Rectal smooth muscle tissue (tissue), 1 donor: ENCODE data around the gene DNASE1L1.

ENCODE experiments used
- H3K27ac ChIP-seq: one replicate; pipeline ENCODE4 v1.7.0; 2013; ENCODE audit warnings: low read depth, low read length, inconsistent platforms
- H3K27me3 ChIP-seq: one replicate; pipeline ENCODE4 v1.7.0; 2013; ENCODE audit warnings: low read length; ENCODE audit not compliant: control insufficient read depth, insufficient read depth
- H3K36me3 ChIP-seq: one replicate; pipeline ENCODE4 v1.7.0; 2013; ENCODE audit warnings: low read length; ENCODE audit not compliant: control insufficient read depth, insufficient read depth
- H3K4me1 ChIP-seq: one replicate; pipeline ENCODE4 v1.7.0; 2013; ENCODE audit warnings: low read length; ENCODE audit not compliant: control insufficient read depth, insufficient read depth
- H3K4me3 ChIP-seq: one replicate; pipeline ENCODE4 v1.7.0; 2013; ENCODE audit warnings: low read length
- H3K9ac ChIP-seq: one replicate; pipeline ENCODE4 v1.7.0; 2013; ENCODE audit warnings: low read length

DNASE1L1 gene

GRCh38 chrX:154443479-154443910, 34.4 kb upstream of the DNASE1L1 start:
- Histone ChIP-seq H3K27ac (peak overlapping the region; percentile 33), H3K4me1 (peaks cover 11% of the 10 kb centered on the region), H3K9ac (no peak overlapping the region), H3K27me3 (no peaks in the 10 kb centered on the region), H3K36me3 (peaks cover 15% of the 10 kb centered on the region), H3K4me3 (peak overlapping the region; percentile 35)

GRCh38 chrX:154441984-154442707, 33.1 kb upstream of the DNASE1L1 start:
- Histone ChIP-seq H3K36me3 (peaks cover 13% of the 10 kb centered on the region), H3K4me1 (peaks cover 14% of the 10 kb centered on the region), H3K27ac (no peak overlapping the region), H3K27me3 (no peaks in the 10 kb centered on the region), H3K4me3 (no peak overlapping the region), H3K9ac (no peak overlapping the region)

- no peak overlapping the region for H3K4me3 ChIP-seq
- peaks cover 14% of the 10 kb centered on the region for H3K4me1 ChIP-seq
- H3K36me3 ChIP-seq = peaks cover 8% of the 10 kb centered on the region
- no peaks in the 10 kb centered on the region for H3K27me3 ChIP-seq
- H3K9ac ChIP-seq = no peak overlapping the region
- no peak overlapping the region for H3K27ac ChIP-seq
Measured at GRCh38 chrX:154441564-154441963, 32.5 kb upstream of the DNASE1L1 start.

GRCh38 chrX:154440623-154441357, 31.7 kb upstream of the DNASE1L1 start:
- Histone ChIP-seq H3K27me3 (no peaks in the 10 kb centered on the region), H3K4me3 (no peak overlapping the region), H3K4me1 (peaks cover 14% of the 10 kb centered on the region), H3K27ac (no peak overlapping the region), H3K36me3 (peaks cover 8% of the 10 kb centered on the region), H3K9ac (no peak overlapping the region)

GRCh38 chrX:154439841-154440240, 30.8 kb upstream of the DNASE1L1 start:
- H3K4me1 ChIP-seq = peaks cover 7% of the 10 kb centered on the region
- H3K4me3 ChIP-seq = no peak overlapping the region
- no peaks in the 10 kb centered on the region for H3K27me3 ChIP-seq
- no peak overlapping the region for H3K9ac ChIP-seq
- peaks cover 8% of the 10 kb centered on the region for H3K36me3 ChIP-seq
- H3K27ac ChIP-seq = no peak overlapping the region

GRCh38 chrX:154437971-154438893, 29.2 kb upstream of the DNASE1L1 start:
- Histone ChIP-seq H3K9ac (peak overlapping the region; percentile 78), H3K27me3 (no peaks in the 10 kb centered on the region), H3K4me3 (peak overlapping the region; percentile 74), H3K27ac (no peak overlapping the region), H3K36me3 (peaks cover 13% of the 10 kb centered on the region), H3K4me1 (peaks cover 5% of the 10 kb centered on the region)

GRCh38 chrX:154436983-154437752, 28.1 kb upstream of the DNASE1L1 start, which contains the start of gene GDI1:
Gene GDI1 (plus strand): TSS chrX:154437154. CDS start chrX:154437255, 101 bp downstream.
- Histone ChIP-seq H3K4me3 (peak within 1 kb of the TSS; percentile 74), H3K9ac (peak within 1 kb of the TSS; percentile 78), H3K27me3 (no peaks in the 10 kb centered on the region), H3K4me1 (peaks cover 5% of the 10 kb centered on the region), H3K36me3 (peaks cover 17% of the 10 kb centered on the region), H3K27ac (peak within 1 kb of the TSS; percentile 85)

GRCh38 chrX:154436374-154436982, 27.4 kb upstream of the DNASE1L1 start:
- Histone ChIP-seq H3K4me3 (peak overlapping the region; percentile 74), H3K36me3 (peaks cover 16% of the 10 kb centered on the region), H3K4me1 (peaks cover 5% of the 10 kb centered on the region), H3K27me3 (no peaks in the 10 kb centered on the region), H3K9ac (no peak overlapping the region), H3K27ac (peak overlapping the region; percentile 85)

- Histone ChIP-seq H3K9ac (no peak overlapping the region), H3K36me3 (peaks cover 12% of the 10 kb centered on the region), H3K4me1 (peaks cover 5% of the 10 kb centered on the region), H3K4me3 (no peak overlapping the region), H3K27me3 (no peaks in the 10 kb centered on the region), H3K27ac (no peak overlapping the region)
Measured at GRCh38 chrX:154435171-154435733, 26.2 kb upstream of the DNASE1L1 start.

GRCh38 chrX:154434394-154435168, 25.5 kb upstream of the DNASE1L1 start:
- Histone ChIP-seq H3K27ac (no peak overlapping the region), H3K9ac (no peak overlapping the region), H3K27me3 (no peaks in the 10 kb centered on the region), H3K36me3 (peaks cover 12% of the 10 kb centered on the region), H3K4me3 (no peak overlapping the region), H3K4me1 (peaks cover 6% of the 10 kb centered on the region)
